IMR-90 (cell line): ENCODE measurements around the gene NCAM1.

Experiments
- POLR2A ChIP-seq: IDR thresholded peaks from 2 replicates; pipeline ENCODE4 v1.6.1; 2012; ENCODE audit warnings: mild to moderate bottlenecking, low read depth, low read length
- SMC3 ChIP-seq: fragments of 150-350 bp; IDR thresholded peaks from 2 replicates; pipeline ENCODE4 v1.6.1; 2016; ENCODE audit warnings: low read depth, mild to moderate bottlenecking, antibody characterized with exemption, low read length, moderate library complexity

DNA sequence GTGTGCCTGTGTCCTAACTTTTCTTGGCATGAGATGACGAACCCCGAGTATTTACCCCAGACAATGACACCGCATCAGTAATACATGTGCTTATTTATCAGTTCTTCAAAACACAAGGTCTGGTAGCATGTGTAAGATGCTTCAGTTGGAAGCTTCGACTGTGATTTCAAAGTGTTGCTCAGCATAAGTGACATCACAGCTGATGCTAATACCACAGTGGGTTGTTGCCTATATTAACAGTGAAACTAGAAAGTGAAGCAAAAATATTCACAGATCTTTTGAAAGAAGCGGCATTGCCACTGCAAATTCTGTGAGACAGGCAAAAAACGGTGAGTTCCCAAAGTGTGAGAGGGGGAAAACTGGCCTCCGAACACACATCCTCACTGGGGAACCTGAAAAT, 334.8 kb downstream of the NCAM1 start:
- no peak for TF ChIP-seq POLR2A
- TF ChIP-seq SMC3: no peak
